Fibroblast of skin of scalp (primary cell): ENCODE measurements around the gene KIAA1191. TPM values are rescaled to one million over a fixed set of nuclear protein-coding genes. Genes with fewer than 3 reads are reported as not detected.
"Not testable (repeated sequence)": the region's sequence is repeated elsewhere in the genome, so short reads cannot be mapped to it uniquely, and the experiment has no call there.

ENCODE experiments used
- DNase-seq: peaks from one replicate; pipeline ENCODE4 v3.0.0-alpha.2; 2013
- polyA plus RNA-seq, 2 experiments: library from polyadenylated mRNA; unstranded; fragments of 120-200 nt; gene quantifications; one replicate each; pipeline ENCODE4 v1.2.1, GENCODE V29; 2013; ENCODE audit not compliant: insufficient read length in 2 of 2

KIAA1191 gene
- 111 TPM for polyA plus RNA-seq (2013, experiment 1 of 2; ENCODE audit: insufficient read length)
- polyA plus RNA-seq (2013, experiment 2 of 2; ENCODE audit: insufficient read length) = 105 TPM

DNA sequence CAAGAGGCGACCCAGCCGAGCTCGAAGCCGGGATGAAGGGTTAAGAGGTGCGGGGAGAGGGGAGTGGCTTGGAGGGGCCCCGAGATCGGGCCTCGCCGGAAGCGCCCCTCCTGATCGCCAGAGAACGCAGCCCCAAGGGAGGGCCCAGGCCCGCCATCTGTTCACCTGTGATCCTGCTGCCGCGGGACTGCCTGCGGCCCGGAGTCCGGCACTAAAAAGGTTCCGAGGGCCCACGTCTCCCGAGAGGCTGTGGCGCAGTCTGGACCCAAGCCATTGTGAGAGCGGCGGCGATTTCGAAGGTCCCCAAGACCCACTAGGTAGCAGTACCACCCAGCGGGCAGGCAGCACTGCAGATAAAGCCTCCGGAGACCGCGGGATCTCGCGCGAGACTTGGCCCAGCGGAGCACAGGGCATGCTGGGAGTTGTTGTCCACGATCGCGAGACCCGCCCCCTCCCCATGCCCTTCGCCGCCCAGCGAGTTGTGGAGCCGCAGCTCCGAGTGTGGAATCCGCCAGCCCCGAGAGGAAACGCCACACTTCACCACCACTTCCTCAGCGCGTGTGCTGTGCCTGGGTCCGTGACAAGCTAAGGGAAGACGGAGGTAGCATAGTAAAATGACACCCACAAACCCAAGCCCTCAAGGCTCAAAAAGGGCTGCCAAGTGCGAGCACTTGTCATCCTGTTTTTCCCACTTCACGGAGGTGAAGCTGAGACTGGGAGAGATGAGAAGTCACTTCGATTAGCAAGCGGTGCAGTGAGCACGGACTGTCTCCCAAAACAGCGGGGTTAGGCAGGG lies at the start of gene KIAA1191:
TSS of gene KIAA1191 (minus strand) at position 328 of the 796 bp plus-strand sequence. CDS start 2,256 bp downstream, outside the sequence.
- DNase-seq = peak; percentile 90

DNA sequence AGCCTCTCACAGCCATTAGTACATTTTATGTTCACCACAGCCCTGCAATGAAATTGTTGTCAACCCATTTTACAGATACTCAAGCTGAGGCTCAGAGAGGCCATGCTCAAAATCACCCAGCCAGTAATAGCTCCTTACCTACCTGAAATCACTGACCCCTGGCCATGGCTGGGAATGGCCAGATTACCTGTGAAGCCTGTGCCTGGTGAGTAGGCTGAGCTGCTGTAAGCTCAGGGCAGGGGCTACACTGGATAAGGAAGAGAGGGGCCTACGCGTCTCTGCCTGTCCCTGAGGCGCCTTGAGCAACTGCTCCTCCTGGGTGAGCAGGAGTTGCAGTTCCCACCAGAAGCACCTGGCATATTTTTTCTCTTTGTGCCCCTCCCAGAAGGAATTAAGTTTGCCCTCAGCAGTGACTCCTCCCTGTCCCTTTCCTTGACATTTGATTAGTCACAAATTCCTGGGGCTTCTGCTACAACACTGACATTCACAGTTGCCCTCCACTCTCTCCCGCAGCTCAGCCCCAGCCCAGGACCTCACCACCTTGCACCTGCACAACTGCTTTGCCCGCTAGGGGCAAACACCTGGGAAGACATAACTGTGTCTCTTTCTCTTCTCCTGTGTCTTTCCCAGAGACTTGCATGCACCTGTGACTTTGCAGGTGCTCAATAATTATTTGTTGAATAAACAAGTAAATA lies 49.1 kb upstream of the KIAA1191 start:
- DNase-seq = no peak

DNA sequence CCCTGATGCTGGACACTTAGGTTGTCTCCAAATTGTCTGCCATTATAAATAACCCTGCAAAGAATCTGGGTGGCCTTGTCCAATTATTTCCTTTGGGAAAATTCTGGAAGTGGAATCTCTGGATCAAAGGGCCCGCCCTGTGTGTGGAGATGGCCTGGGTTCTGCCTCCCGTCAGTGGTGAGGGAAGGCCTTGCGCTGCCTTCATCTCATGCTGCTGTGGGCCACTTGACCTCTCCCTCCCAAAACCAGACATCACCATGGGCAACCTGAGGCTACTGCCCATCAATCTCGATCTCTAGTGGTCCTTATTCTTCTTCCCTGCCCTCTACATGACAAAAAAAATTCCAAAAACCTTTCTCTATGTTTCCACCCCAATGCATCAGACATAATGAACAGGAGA lies 48.2 kb upstream of the KIAA1191 start:
- DNase-seq = no peak

- DNase-seq = no peak
Observed at GRCh38 chr5:176408590-176408989, 47.0 kb upstream of the KIAA1191 start.

- DNase-seq = not testable (repeated sequence)
Observed at GRCh38 chr5:176408252-176408573, 46.6 kb upstream of the KIAA1191 start.

DNA sequence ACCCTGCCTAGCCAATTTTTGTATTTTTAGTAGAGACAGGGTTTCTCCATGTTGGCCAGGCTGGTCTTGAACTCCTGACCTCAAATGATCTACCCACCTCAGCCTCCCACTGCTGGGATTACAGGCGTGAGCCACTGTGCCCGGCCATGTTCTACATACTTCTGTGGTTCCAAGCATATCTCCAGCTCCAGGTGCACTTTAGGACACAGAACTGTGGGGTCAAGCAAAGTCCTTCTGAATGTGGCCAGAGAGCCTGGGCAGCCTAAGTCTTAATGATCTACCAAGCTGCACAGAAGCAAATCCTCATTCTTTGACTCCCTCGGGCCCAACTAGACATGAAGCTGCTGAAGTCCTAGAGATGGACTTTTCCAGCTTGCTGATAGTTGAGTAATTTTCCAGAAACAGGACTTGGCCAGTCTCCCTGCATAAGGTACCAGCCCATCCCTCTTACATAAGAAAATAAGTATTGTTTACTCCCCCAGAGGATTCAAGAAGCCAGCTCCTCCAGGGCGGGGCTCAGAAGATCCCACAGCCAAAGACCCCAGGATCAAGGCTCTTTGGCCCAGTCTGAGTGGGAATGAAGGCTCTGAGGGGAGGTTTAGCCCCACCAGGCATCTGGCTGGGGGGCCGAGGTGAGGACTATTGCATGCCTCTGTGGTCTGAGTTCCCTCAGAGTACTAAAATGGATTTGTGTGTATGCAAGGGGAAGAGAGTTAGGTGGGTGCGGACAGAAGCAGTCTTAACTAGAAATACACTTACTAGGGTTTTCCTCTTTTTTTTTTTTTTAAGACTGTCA lies 46.1 kb upstream of the KIAA1191 start:
- no peak for DNase-seq

GRCh38 chr5:176406436-176407052 lies 45.0 kb upstream of the KIAA1191 start:
- DNase-seq = no peak

GRCh38 chr5:176405656-176406435 lies 44.3 kb upstream of the KIAA1191 start:
- DNase-seq = no peak

GRCh38 chr5:176401281-176402205 lies 40.0 kb upstream of the KIAA1191 start:
- no peak for DNase-seq

GRCh38 chr5:176400382-176401156 lies 39.0 kb upstream of the KIAA1191 start:
- DNase-seq = no peak

DNA sequence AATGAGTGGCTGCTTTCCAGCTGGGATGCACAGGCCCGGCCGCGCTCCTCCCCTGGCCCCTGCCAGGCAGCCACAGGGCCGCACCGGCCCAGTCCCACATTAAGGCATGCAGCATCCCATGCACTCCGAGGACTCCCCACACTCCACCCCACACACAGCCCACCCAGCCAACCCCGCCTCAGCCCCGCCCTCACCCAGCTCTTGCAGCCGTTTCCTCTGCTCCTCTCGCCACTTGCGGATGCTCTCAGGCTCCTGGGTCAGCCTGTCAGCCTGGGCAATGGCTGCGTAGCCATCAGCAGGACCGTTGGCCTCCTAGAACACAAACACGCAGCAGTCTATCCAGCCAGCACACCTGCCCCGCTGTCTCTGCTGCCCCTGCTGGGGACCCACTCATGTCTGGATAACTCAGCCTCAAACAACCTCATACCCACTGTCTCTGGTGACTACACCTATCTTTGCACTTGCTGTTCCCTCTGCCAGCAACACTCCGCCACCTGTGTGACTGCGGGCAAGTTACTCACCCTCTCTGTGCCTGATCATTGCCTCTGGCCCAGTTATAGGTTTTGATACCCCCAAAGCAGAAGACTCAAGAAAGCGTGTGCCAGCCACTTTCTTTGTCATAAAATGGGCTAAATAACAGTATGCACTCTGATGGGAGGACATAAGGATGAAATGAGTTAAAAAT lies 36.3 kb upstream of the KIAA1191 start:
- DNase-seq = no peak

- DNase-seq = peak; percentile 8
Observed at GRCh38 chr5:176396330-176396729, 34.8 kb upstream of the KIAA1191 start.

- DNase-seq = no peak
Observed at GRCh38 chr5:176394881-176395675, 33.5 kb upstream of the KIAA1191 start.

DNA sequence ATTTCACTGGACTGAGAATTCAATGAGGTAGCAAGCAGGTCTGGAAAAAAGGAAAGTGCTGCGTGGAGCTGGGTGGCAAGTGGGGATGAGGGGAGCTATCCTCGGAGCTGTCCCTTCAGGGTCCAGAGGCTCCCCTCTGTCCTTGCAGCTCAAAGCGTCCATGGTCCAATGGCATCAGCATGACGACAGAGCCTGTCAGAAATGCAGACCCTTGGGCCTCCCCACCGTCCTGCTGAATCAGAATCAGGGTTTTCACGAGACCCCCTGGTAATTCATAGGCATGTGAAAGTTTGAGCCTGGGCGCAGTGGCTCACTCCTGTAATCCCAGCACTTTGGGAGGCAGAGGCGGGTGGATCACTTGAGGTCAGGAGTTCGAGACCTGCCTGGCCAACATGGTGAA lies 32.5 kb upstream of the KIAA1191 start:
- no peak for DNase-seq

DNA sequence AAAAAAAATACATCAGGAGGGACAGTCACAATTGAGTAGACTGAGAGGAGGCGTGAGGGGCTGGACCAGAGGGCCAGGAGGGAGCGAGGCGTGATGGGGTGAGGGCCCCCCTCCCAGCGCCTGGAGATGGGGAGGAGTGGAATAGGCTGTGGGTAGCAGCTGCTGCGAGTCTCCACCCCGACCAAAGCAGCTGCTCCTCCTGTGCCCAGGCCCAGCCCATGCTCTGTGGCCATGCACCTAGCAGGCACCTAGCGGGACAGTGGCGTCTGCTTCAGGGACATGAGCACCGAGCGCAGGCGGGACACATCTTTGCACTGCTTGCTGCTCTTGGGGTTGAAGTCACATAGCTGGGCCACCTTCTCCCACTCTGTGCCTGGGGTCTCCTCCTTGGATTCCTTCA lies 31.0 kb upstream of the KIAA1191 start:
- no peak for DNase-seq

- no peak for DNase-seq
Observed at GRCh38 chr5:176391999-176392398, 30.4 kb upstream of the KIAA1191 start.

- no peak for DNase-seq
Observed at GRCh38 chr5:176391479-176391878, 29.9 kb upstream of the KIAA1191 start.
